Heart right ventricle (tissue), 16 donors: ENCODE results near the gene SLN. TPM values are rescaled to one million over a fixed set of nuclear protein-coding genes. Genes with fewer than 3 reads are reported as not detected.

Source experiments
- ATAC-seq, 8 donors: fragments of 200-7000 bp; cut with Tn5 transposase; one replicate each; pipeline ENCODE4 v1.9.1; 2020; ENCODE audit warnings: mild to moderate bottlenecking in 8 of 8, moderate library complexity in 8 of 8, moderate number of reproducible peaks in 1 of 8
- DNase-seq, 2 donors: peaks; one replicate each; pipeline ENCODE4 v3.0.0-alpha.2; 2020
- H3K27ac ChIP-seq, 10 donors: fragments of 200-600 bp; sonication (generic) in 2 of 10; one replicate each; pipeline versions ENCODE4 v1.5.0 to v1.8.0; 2020 to 2022; ENCODE audit warnings: mild to moderate bottlenecking in 3 of 10
- H3K27me3 ChIP-seq, 7 donors: fragments of 200-600 bp; one replicate each; pipeline ENCODE4 v1.8.0; 2021 to 2022; ENCODE audit warnings: mild to moderate bottlenecking in 2 of 7
- H3K36me3 ChIP-seq, 9 donors: fragments of 200-600 bp; sonication (generic) in 1 of 9; one replicate each; pipeline versions ENCODE4 v1.5.0 to v1.8.0; 2020 to 2022; ENCODE audit warnings: mild to moderate bottlenecking in 2 of 9
- H3K4me1 ChIP-seq, 9 donors: fragments of 200-600 bp; sonication (generic) in 1 of 9; one replicate each; pipeline versions ENCODE4 v1.5.0 to v1.8.0; 2020 to 2022; ENCODE audit warnings: mild to moderate bottlenecking in 4 of 9
- H3K4me3 ChIP-seq, 10 donors: fragments of 200-600 bp; sonication (generic) in 2 of 10; one replicate each; pipeline versions ENCODE4 v1.5.0 to v1.8.0; 2020 to 2022; ENCODE audit warnings: mild to moderate bottlenecking in 7 of 10, moderate library complexity in 2 of 10
- H3K9me3 ChIP-seq, 11 donors: fragments of 200-600 bp in 10 of 11; sonication (generic) in 2 of 11; one replicate each; pipeline versions ENCODE4 v1.5.0 to v1.8.0; 2013 to 2022; ENCODE audit warnings: mild to moderate bottlenecking in 2 of 11, control low read depth in 1 of 11, moderate library complexity in 1 of 11
- CTCF ChIP-seq, 9 donors: fragments of 200-600 bp; sonication (generic) in 2 of 9; IDR thresholded peaks; one replicate each; pipeline versions ENCODE4 v1.5.0 to v1.8.0; 2021 to 2022; ENCODE audit warnings: antibody characterized with exemption in 9 of 9, mild to moderate bottlenecking in 5 of 9, moderate library complexity in 1 of 9
- WGBS, 2 donors: extraction: QIAGEN DNeasy Blood & Tissue Kit; methylation state at CpG; one replicate each; pipeline ENCODE4 v1.1.7; 2013; ENCODE audit warnings: inconsistent platforms in 1 of 2; 5-methylcytosine and 5-hydroxymethylcytosine counted together
- intact Hi-C, 10 donors: fragments of 100-400 bp; cut with DNase I; formaldehyde crosslinking; loops; one replicate each; pipeline versions ENCODE4 v1.11.1 to v1.14.2; 2022
- polyA plus RNA-seq, 2 donors: library from polyadenylated mRNA; stranded (reverse); fragments of 200-250 nt; gene quantifications; one replicate each; pipeline ENCODE4 v1.2.3, GENCODE V29; 2013
- total RNA-seq, 10 donors: library from RNA; stranded (reverse); fragmentation: NEBNext Ultra II Directional in 3 of 10; extraction: Animal tissue kit (Norgen Biotek cat#: 25700) in 3 of 10; gene quantifications; one replicate each; pipeline versions ENCODE4 v1.2.1 to v1.2.4, GENCODE V29; 2021 to 2023
- donor health status: Arrhythmogenic right ventricular cardiomyopathy.
- donor health status: ischemic (EF 13 %, LVEDD 7.1; RV severe dilation, severe dysfunction).
- donor health status: healthy with polysubstance abuse.
- donor health status: DM: no; HTN: yes; CAD: no.
- donor health status: DM: no; HTN: no; CAD: no.
- donor health status: ischemic (EF 25% LVEDD 6.9; RV normal size, moderate dysfunction).
- donor health status: ischemic (EF 25% LVEDD 5.7; RV mildly dilated, moderate dysfunction).
- donor health status: healthy.
- donor health status: DM: yes; HTN: yes; CAD: no.
- donor health status: Ischemic cardiomyopathy.
- donor health status: ischemic (EF 35%, LVEDD 5.7; RV mildly dilated, moderate dysfunction).
- donor health status: nonischemic (EF 11% LVEDD 7.7; RV severe dilation, severe dysfunction).
- donor health status: DM: yes; HTN: yes; CAD: no.
- donor health status: PGD.
- donor health status: ischemic (EF 29% LVEDD 5.4; RV normal size, mild dysfunction).
- donor health status: nonischemic (EF 23%, LVEDD 6.1; RV moderate dilation, normal function).

Gene SLN
- total and polyA plus RNA-seq, 12 donors: 0.93 to 44.4 (median 9.2) TPM

GRCh38 chr11:107702109-107702660, 9.7 kb downstream of the SLN start:
- 68 to 75% methylated on average over 7 of the region's 7 CpGs for WGBS, 2 donors
- no peaks in the 10 kb centered on the region for H3K9me3 ChIP-seq
- intact Hi-C loops: no loop called here
- no peak for TF ChIP-seq CTCF (IDR thresholded peaks at IDR 0.05)
- no peak overlapping the region for H3K27ac ChIP-seq
- H3K4me1 ChIP-seq: no peaks in the 10 kb centered on the region
- peaks cover 0 to 4% (median 0%) of the 10 kb centered on the region in 7 donors for H3K27me3 ChIP-seq
- H3K36me3 ChIP-seq: no peaks in the 10 kb centered on the region
- DNase-seq: no peak
- no peak overlapping the region for H3K4me3 ChIP-seq
- no peak for ATAC-seq

- Histone ChIP-seq H3K4me3 (no peak overlapping the region), H3K27me3 (peaks cover 0 to 7% (median 0%) of the 10 kb centered on the region in 7 donors), H3K27ac (no peak overlapping the region), H3K9me3 (no peaks in the 10 kb centered on the region), H3K36me3 (no peaks in the 10 kb centered on the region), H3K4me1 (peaks cover 0 to 5% (median 0%) of the 10 kb centered on the region in 9 donors)
- DNase-seq: no peak
- WGBS, 2 donors: 68 to 75% methylated on average over 15 of the region's 15 CpGs
- intact Hi-C loops: no loop called here
- no peak for ATAC-seq
- no peak for TF ChIP-seq CTCF (IDR thresholded peaks at IDR 0.05)
Measured at GRCh38 chr11:107699371-107700285, 12.2 kb downstream of the SLN start.

GRCh38 chr11:107697291-107697690, 14.6 kb downstream of the SLN start:
- Histone ChIP-seq H3K9me3 (no peaks in the 10 kb centered on the region), H3K27ac (no peak overlapping the region), H3K36me3 (no peaks in the 10 kb centered on the region), H3K4me1 (peaks cover 0 to 5% (median 0%) of the 10 kb centered on the region in 9 donors), H3K4me3 (no peak overlapping the region), H3K27me3 (peaks cover 0 to 12% (median 3%) of the 10 kb centered on the region in 7 donors)
- intact Hi-C loops: no loop called here
- TF ChIP-seq CTCF (IDR thresholded peaks at IDR 0.05): no peak
- WGBS, 2 donors: 77 to 85% methylated on average over 6 of the region's 6 CpGs
- DNase-seq (no peak), ATAC-seq (no peak)

- DNase-seq (no peak), ATAC-seq (peak in 4 of 8 donors; percentile 53 to 79 (median 64))
- intact Hi-C loops: no loop called here
- Histone ChIP-seq H3K27me3 (peaks cover 0 to 22% (median 7%) of the 10 kb centered on the region in 7 donors), H3K4me1 (peaks cover 0 to 5% (median 0%) of the 10 kb centered on the region in 9 donors), H3K9me3 (no peaks in the 10 kb centered on the region), H3K4me3 (no peak overlapping the region), H3K36me3 (no peaks in the 10 kb centered on the region), H3K27ac (peak overlapping the region in 1 of 10 donors; percentile 36)
- WGBS, 2 donors: 13 to 23% methylated on average over 1 of the region's 1 CpG
- TF ChIP-seq CTCF (IDR thresholded peaks at IDR 0.05): no peak
Measured at GRCh38 chr11:107696140-107696539, 15.7 kb downstream of the SLN start.
